ENCODE results near the gene HES1. TPM values are rescaled to one million over a fixed set of nuclear protein-coding genes. Genes with fewer than 3 reads are reported as not detected.
A peak's percentile ranks its signal among the peaks of the same experiment; 100 is the strongest.

The HES1 gene
- total RNA-seq (100 to 1,000 TPM in 1 of 5 donors, 10 to 100 TPM in 3, 1 to 10 TPM in 1; 4.7 to 101 (median 43.1) TPM), polyA plus RNA-seq (10 to 100 TPM; 20.5 to 54.5 (median 41.3) TPM)
- long read RNA-seq, donor 1, transcript HES1-201 (4 exons, 1,578 nt): major isoform, 18 of 37 reads
- long read RNA-seq, donor 1, transcript HES1-202 (2 exons, 1,009 nt): minor isoform, 7 of 37 reads
- long read RNA-seq, donor 1, partial matches to known transcripts: 12 of 37 reads
- long read RNA-seq, donor 1, other reads (novel, unspliced or antisense): 0 of 37 reads
- long read RNA-seq, donor 2, transcript HES1-201 (4 exons, 1,578 nt): major isoform, 21 of 22 reads
- long read RNA-seq, donor 2, partial matches to known transcripts: 0 of 22 reads
- long read RNA-seq, donor 2, other reads (novel, unspliced or antisense): 0 of 22 reads
- long read RNA-seq, donor 3, transcript HES1-201 (4 exons, 1,578 nt): major isoform, 26 of 61 reads
- long read RNA-seq, donor 3, partial matches to known transcripts: 33 of 61 reads
- long read RNA-seq, donor 3, other reads (novel, unspliced or antisense): 0 of 61 reads
- long read RNA-seq, donor 4, partial matches to known transcripts: 0 of 2 reads
- long read RNA-seq, donor 4, other reads (novel, unspliced or antisense): 0 of 2 reads
- long read RNA-seq, donor 5, transcript HES1-201 (4 exons, 1,578 nt): major isoform, 42 of 66 reads
- long read RNA-seq, donor 5, partial matches to known transcripts: 20 of 66 reads
- long read RNA-seq, donor 5, other reads (novel, unspliced or antisense): 0 of 66 reads
- long read RNA-seq, donor 6: 0 reads
- long read RNA-seq, donor 7, transcript HES1-201 (4 exons, 1,578 nt): major isoform, 37 of 75 reads
- long read RNA-seq, donor 7, partial matches to known transcripts: 34 of 75 reads
- long read RNA-seq, donor 7, other reads (novel, unspliced or antisense): 0 of 75 reads
- long read RNA-seq, donor 8, transcript HES1-201 (4 exons, 1,578 nt): major isoform, 40 of 88 reads
- long read RNA-seq, donor 8, transcript HES1-202 (2 exons, 1,009 nt): minor isoform, 5 of 88 reads
- long read RNA-seq, donor 8, partial matches to known transcripts: 43 of 88 reads
- long read RNA-seq, donor 8, other reads (novel, unspliced or antisense): 0 of 88 reads
- long read RNA-seq, donor 9, transcript HES1-201 (4 exons, 1,578 nt): major isoform, 26 of 97 reads
- long read RNA-seq, donor 9, partial matches to known transcripts: 69 of 97 reads
- long read RNA-seq, donor 9, other reads (novel, unspliced or antisense): 0 of 97 reads
- long read RNA-seq, donor 10, transcript HES1-201 (4 exons, 1,578 nt): major isoform, 19 of 32 reads
- long read RNA-seq, donor 10, partial matches to known transcripts: 12 of 32 reads
- long read RNA-seq, donor 10, other reads (novel, unspliced or antisense): 0 of 32 reads

GRCh38 chr3:194135806-194136518 lies at the start of gene HES1:
Gene HES1 (plus strand): TSS chr3:194136148. CDS start chr3:194136381, 233 bp downstream.
- DNase-seq: peak; percentile 94 to 98
- intact Hi-C loops (cut with DNase I; ENCODE audit: low total_unique reads): loop anchor here (5.0 kb wide), 1 partner anchor 349 kb away; no protein-coding TSS in a partner anchor

GRCh38 chr3:194086388-194087075 lies 49.4 kb upstream of the HES1 start:
- no peak overlapping the region for H3K4me3 ChIP-seq
- DNase-seq: peak in 1 of 2 donors; percentile 13
- no peak for TF ChIP-seq POLR2AphosphoS5 (IDR thresholded peaks at IDR 0.05)
- TF ChIP-seq POLR2A (IDR thresholded peaks at IDR 0.05): no peak
- TF ChIP-seq, protein P1, sequence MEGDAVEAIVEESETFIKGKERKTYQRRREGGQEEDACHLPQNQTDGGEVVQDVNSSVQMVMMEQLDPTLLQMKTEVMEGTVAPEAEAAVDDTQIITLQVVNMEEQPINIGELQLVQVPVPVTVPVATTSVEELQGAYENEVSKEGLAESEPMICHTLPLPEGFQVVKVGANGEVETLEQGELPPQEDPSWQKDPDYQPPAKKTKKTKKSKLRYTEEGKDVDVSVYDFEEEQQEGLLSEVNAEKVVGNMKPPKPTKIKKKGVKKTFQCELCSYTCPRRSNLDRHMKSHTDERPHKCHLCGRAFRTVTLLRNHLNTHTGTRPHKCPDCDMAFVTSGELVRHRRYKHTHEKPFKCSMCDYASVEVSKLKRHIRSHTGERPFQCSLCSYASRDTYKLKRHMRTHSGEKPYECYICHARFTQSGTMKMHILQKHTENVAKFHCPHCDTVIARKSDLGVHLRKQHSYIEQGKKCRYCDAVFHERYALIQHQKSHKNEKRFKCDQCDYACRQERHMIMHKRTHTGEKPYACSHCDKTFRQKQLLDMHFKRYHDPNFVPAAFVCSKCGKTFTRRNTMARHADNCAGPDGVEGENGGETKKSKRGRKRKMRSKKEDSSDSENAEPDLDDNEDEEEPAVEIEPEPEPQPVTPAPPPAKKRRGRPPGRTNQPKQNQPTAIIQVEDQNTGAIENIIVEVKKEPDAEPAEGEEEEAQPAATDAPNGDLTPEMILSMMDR (IDR thresholded peaks at IDR 0.05): no peak
- no peak for TF ChIP-seq EP300 (IDR thresholded peaks at IDR 0.05)
- intact Hi-C loops (cut with DNase I; ENCODE audit: low total_unique reads): no loop called here
- 82 to 89% (median 86%) methylated on average over 11 to 12 of the region's 12 CpGs for WGBS, 5 donors
- H3K27me3 ChIP-seq: no peaks in the 10 kb centered on the region
- no peaks in the 10 kb centered on the region for H3K36me3 ChIP-seq
- no peak overlapping the region for H3K27ac ChIP-seq
- no peaks in the 10 kb centered on the region for H3K9me3 ChIP-seq
- H3K4me1 ChIP-seq: peaks cover 0 to 37% (median 8%) of the 10 kb centered on the region in 4 donors

More at GRCh38 chr3:194135806-194136518, at the start of gene HES1:
- TF ChIP-seq, protein P1 (IDR thresholded peaks at IDR 0.05): no peak
- TF ChIP-seq POLR2AphosphoS5 (IDR thresholded peaks at IDR 0.05) (peak; percentile 84 to 100 (median 99)), POLR2A (IDR thresholded peaks at IDR 0.05) (peak in 2 of 4 donors; percentile 87 to 89), EP300 (IDR thresholded peaks at IDR 0.05) (no peak)
- WGBS, 5 donors: 0 to 1% (median 1%) methylated on average over 29 of the region's 29 CpGs
- H3K27me3 ChIP-seq: peaks cover 0 to 29% (median 0%) of the 10 kb centered on the region in 3 donors
- H3K9me3 ChIP-seq: no peaks in the 10 kb centered on the region
- peak within 1 kb of the TSS; percentile 98 to 99 (median 98) for H3K27ac ChIP-seq
- H3K4me1 ChIP-seq: peaks cover 41 to 83% (median 78%) of the 10 kb centered on the region in 4 donors
- H3K36me3 ChIP-seq: no peaks in the 10 kb centered on the region
- H3K4me3 ChIP-seq: peak within 1 kb of the TSS; percentile 62 to 72 (median 69)

- Histone ChIP-seq H3K9me3 (no peaks in the 10 kb centered on the region), H3K4me1 (peaks cover 0 to 37% (median 8%) of the 10 kb centered on the region in 4 donors), H3K36me3 (no peaks in the 10 kb centered on the region), H3K27ac (no peak overlapping the region), H3K27me3 (no peaks in the 10 kb centered on the region), H3K4me3 (no peak overlapping the region)
- WGBS, 5 donors: 73 to 86% (median 82%) methylated on average over 5 of the region's 5 CpGs
- intact Hi-C loops (cut with DNase I; ENCODE audit: low total_unique reads): no loop called here
- DNase-seq: no peak
- TF ChIP-seq EP300 (IDR thresholded peaks at IDR 0.05) (no peak), POLR2AphosphoS5 (IDR thresholded peaks at IDR 0.05) (no peak)
- TF ChIP-seq, protein P1 (IDR thresholded peaks at IDR 0.05): no peak
Observed at GRCh38 chr3:194087280-194087679, 48.7 kb upstream of the HES1 start.
